GM21390 (cell line): Measurements from ENCODE around the gene BCAP31.
"Not testable (repeated sequence)": the region's sequence is repeated elsewhere in the genome, so short reads cannot be mapped to it uniquely, and the experiment has no call there.

Source experiments
- ATAC-seq: cut with Tn5 transposase; IDR thresholded peaks from one replicate; pipeline ENCODE4 v1.9.1; 2021; ENCODE audit not compliant: unreplicated experiment

The BCAP31 gene

DNA sequence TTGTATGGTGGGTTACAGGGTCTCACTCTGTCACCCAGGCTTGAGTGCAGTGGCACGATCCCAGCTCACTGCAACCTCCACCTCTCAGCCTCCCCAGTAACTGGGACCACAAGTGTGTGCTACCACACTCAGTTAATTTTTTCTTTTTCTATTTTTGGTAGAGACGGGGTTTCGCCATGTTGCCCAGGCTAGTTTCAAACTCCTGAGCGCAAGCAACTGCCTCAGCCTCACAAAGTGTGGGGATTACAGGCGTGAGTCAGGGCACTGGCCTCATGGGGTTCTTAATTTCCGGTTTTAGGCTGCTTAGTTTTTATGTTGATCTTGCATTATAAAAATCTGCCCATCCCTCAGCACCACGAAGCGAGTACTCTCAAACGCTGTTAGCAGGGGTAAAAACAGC is 6.7 kb downstream of the BCAP31 start:
- no peak for ATAC-seq

DNA sequence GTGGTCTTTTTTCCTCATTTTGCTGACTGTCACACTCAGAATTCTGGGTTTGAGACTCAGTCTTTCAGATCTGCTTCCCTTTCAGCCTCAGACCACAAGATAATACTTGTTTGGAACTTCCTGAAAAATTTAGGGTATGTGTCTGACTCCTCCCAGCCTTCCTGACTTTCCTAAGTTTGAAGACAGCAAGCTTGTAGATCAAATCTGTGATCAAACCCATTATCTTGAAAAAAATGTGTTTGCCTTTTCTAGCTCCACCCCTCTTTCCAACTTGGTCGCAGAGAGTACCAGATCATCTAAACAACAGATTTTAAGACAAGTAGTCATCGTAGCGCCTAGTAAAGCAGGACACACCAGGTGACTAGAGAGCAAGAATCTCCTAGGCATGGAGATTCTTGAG is 9.9 kb downstream of the BCAP31 start:
- no peak for ATAC-seq

DNA sequence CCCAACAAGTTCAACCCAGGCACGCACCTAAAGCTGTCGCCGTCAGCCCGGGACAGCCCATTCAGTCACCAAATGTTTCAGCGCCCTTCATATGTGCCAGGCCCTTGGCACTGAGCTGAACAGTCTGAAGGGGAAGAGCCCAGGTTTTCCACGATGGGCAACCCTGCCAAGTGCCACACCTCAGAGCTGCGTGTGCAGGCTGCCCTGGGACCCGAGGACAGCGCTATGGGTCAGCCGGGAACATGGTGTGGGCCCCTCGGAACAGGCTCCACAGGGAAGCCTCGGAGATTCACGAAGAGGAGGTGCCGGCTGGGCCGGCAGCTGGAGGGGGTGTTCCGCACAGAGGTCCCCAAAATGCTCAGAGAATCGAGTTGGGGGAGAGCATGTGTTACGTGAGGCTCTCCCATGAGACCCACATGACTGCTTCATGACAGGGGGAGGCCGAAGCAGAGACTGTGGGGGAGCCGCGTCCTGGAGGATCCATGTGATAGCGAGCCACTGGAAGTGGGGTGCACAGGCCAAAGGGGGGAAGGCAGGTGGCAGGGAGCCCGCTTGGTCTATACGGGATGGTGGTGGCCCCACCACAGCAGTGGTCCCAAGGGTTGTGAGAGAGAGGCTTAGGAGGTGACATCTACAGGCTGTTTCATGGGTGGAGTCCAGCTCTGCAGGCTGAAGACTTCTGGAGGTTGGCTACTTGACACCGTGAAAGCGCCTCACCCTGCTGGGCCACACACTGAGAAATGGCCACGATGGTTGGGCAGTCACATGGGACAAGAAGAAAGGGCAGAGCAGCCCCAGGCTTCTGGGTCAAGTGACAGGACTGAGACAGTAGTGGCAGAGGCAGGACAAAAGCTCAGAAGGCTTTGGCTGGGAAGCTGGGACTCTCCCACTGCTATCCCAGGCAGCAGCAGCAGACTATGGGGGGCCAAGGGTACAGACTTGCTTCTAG is 14.2 kb downstream of the BCAP31 start:
- no peak for ATAC-seq

DNA sequence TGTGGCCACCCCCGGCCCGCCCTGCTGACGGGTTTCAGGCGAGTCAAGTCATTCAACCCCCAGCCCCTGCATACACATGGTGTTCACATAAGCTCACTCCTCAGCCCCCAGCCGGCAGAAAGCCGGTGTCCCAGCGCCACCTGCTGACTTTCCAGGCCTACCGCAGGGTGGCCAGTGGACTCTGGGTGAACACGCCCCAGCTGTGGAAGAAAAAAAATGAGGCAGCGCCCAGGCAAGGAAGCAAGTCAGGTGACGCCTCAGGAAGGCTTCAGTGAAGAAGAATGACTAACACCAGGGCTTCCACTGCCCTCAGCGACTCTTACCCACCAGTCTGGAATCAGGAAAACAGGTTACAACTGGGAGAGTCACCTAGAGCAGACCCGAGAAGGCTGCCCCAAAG is 15.8 kb downstream of the BCAP31 start:
- ATAC-seq, result no peak

DNA sequence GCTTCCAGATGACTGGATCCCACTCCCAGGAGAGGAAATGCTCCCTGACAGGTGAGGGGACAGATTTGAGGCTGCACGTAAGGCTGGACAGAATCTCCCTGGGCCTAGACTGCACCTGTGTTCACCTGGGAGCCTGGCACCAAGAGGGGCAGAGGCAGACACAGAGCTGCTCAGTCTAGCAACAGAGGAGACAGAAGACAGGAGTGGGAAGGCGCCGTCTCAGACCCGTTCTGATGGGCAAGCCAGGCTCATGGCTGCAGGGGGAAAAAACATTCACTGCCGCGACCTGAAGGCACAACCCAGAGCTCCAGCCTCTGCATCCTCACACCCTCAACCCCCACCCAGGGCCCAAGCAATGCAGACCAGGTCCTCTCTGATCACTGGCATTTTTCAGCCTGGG is 16.8 kb downstream of the BCAP31 start:
- no peak for ATAC-seq

DNA sequence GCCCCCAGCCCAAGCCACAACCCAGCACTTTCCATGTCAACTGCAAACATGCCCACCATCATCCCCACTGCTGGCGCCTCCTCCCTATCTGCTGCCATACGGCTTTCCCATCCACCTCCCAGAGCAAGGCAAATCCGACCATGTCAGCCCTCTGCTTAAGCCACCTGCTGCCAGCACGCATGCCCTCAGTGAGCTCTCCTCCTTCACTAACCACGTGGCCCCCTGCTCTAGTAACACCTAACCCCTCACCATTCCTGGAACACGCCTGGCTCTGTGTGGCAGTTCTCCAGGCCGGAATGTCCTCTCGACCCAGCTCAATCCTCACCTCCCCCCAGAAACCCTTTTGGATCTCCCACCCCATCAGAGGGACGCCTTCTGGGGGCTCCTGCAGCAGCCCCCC is 17.4 kb downstream of the BCAP31 start:
- ATAC-seq, result no peak

DNA sequence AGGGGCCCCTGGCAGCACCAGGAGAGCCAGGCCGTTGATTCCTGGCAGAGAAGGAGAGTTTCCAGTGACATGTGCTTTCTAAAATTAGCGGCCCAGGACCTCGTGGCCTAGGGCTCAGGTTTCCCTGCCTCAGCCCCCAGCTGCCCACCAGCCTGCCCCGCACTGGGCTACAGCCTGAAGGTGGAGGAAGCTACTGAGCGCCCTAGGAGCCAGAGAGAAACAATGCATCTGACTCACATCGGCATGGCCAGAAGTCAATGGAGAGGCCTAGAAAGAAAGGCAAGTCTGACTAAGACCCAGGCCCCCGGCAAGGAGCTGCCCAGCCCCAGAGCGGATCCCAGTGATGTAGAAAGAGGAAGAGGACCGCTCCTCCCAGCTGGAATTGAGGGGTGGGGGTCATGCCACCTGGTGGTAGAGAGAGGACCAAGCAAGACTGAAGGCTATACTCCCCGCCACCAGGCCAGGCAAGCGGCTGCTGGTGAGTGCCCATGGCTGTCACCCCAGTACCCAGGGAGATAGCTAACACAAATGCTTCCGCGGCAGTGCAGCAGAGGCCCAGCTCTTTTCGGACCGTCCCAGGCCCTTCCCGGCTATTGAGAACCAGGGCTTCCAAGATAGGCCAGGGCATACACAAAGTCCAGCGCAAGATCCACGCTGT is 18.7 kb downstream of the BCAP31 start:
- not testable (repeated sequence) for ATAC-seq

DNA sequence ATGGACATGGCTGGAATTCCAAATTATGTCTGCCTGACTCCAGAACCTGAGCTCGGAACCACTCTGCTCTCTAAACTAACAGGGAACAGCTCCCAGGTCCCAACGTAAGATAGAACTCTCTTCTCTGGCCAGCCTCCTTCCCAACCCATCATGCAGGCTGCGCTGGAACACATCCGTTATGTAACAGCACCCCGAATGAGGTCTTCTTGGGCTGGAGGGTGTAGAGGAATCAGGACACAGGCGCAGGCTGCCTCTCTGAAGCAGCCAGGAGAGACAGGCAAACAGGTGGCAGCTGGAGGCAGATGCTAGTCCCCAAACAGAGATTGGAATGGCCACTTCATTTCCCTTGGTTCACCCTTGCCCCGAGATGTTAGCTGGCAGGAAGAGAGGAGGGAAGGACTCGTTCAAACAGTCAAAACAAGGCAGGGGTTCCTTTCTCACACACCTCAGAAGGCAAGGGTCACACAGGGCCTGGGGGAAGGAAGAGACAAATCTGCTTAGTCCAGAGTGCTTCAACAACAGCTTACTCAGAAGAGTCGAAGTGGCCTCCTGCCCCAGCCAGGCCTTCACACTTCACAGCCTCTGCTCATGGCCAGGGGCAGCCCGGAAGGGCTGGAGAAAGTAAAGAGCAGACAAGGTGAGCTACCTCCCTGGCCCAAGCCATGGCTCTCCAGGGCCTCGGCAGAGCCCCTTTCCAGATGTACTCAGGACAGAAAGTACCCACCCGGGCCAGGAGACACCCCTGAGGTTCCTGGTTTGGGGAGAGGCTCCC is 19.4 kb downstream of the BCAP31 start:
- ATAC-seq, result not testable (repeated sequence)

DNA sequence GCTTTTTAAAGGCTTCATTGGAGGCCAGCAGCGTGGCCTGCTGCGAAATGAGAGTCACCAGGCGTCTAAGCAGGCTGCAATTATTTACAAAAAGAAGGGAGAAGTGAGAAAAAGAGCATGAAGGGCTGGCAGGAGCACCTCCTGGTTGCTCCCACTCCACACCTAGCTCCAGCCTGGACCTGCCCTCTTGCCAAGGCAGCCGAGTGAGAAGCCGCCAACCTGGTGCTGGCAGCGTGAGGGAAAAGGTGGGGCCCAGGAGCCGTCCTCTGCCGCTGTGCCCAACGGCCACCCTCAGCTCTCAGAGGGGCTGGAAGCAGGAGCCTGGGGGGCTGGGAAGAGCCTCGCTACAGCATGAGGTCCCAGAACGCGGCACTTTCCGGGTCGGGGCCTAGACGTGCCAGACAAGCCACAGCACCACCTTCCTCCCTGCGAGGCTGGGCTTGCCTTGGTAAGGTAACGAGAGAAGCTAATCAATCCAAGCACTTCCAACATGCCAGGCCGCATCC is 20.1 kb downstream of the BCAP31 start:
- no peak for ATAC-seq

DNA sequence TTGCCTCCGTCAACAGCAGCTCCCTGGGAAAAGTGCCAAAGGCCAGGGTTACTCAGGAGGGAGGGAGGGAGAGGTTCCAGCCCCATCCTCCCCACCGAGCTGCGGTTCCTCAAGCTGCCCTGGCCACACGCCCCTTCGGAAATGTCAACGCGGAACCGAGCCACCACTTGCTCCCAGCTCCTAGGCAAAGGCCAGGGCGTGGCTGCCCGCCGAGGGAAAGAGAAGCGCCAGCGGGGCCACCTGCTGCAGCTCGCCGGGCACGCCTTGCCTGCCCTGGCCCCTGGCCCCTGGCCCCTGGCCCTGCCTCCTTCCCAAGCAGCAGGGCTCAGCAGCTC is 21.2 kb downstream of the BCAP31 start:
- no peak for ATAC-seq

DNA sequence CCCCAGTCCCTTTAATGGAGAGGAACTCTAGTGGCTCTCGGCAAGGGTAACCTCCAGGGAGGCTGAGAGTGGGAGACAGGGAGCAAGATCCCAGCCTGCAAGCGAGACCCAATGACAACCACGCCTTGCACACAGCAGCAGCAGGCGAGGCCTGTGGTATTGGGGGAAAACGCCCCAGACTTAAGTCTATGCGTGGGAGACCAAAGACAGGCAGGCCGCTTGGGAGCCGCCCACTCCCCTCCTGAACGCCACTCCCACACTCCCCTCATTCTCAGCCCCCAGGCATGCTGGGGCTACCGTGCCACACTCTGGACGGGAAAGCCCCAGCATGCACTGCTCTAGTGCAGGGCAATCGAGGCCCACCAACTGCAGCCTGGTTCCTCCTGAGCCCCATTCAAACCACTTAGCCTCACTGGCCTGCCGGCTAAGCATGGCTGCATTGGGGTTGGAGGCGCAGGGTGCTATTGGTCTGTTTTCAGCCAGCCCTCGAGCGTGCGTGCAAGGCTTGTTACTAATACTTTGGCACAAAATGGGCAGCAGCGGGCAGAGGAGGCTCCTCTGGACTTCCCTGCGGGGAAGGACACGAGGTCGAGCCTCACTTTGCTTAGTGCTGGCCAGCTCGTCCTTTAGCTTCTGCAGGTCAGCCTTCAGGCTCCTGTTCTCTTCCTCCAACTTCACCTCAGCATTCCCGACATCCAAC is 21.7 kb downstream of the BCAP31 start:
- no peak for ATAC-seq

DNA sequence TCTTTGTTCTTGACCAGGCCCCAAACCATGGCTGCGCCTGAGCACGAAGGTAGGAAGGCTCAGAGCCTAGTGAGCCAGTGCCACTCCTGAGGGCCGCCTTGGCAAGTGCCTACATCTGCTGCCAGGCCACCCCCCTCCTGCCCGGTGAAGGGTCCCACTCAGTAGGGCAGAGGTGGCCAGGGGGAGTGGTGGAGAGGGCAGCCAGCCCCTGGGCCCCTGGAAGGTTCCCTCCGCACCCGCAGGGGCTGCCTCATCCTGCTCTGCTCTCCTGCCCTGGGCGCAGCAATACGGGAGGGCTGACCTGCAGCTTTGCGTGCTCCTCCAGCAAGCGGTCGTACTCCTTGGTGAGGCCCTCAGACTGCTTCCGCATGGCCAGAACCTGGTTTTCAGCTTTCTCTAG is 22.5 kb downstream of the BCAP31 start:
- no peak for ATAC-seq

DNA sequence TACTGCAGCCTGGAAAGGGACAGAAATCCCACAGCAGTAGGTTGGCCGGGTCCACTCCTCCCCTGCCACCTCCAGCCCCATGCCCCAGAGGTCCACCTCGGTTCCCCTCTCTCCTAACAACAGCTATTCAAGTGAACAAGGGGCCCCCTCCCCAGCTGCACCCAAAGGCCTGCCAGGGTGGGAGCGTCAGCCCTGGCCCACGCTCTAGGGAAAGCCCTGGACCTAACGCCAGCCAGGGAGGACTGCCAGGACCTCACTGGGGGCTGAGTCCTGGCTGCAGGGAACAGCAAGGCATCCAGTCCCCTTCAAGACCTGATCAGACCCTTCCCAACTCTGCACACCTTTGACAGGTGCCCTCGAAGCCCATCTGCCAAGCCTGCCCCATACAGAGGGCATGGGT is 23.2 kb downstream of the BCAP31 start:
- no peak for ATAC-seq

DNA sequence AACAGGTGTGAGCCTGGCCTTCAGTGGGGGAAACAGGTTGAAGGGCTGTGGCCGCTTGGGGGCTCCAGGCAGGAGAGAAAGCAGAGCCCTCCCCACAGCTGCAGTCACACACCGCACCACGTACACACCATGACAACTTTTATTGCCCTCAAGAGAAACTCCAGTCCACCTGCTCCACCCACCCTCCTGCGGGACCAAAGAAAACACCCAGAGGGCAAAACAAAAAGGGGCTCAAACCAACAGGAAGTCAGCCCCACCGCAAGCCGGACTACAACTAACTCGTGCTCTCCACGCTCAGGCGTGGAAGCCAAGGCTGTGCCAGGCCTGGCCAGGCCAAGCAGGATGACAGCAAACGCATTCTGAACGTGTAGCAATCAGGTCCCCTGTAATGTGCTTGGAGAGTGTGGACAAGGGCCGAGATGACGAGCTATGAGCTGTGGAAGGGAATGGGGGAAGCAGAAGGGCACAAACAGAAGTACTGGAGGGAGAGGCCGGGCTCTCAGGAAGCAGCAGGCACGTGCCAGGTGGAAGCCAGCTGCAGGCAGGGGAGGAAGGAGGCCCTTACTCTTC is 23.7 kb downstream of the BCAP31 start:
- ATAC-seq, result no peak

DNA sequence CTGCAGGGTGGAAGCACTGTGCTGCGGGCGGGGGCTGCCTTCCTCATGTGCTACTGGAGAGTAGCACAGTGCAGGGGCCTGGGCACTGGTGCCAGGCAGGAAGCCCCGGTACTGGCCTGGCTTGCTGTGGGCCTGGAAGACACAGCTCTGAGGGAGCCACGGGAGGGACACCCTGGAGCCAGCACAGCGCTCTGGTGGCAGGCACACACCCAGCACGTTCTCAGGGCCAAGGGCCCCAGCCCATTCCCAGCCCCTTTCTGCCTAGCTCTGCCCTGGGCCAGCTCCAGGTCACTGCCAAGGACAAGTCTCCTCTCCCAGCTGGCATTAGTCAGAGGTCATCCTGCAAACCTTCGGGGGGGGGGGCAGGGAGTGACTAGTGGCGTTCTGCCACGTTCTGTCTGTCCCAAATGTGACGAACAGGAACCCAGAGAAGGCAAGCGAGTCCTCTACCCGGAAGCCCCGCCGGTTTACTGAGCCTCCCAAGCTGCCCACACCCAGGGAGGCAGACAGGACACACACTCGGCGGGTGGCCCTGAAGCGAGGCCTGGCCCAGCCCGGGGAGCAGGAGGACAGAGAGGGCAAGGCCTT is 24.3 kb downstream of the BCAP31 start:
- not testable (repeated sequence) for ATAC-seq

DNA sequence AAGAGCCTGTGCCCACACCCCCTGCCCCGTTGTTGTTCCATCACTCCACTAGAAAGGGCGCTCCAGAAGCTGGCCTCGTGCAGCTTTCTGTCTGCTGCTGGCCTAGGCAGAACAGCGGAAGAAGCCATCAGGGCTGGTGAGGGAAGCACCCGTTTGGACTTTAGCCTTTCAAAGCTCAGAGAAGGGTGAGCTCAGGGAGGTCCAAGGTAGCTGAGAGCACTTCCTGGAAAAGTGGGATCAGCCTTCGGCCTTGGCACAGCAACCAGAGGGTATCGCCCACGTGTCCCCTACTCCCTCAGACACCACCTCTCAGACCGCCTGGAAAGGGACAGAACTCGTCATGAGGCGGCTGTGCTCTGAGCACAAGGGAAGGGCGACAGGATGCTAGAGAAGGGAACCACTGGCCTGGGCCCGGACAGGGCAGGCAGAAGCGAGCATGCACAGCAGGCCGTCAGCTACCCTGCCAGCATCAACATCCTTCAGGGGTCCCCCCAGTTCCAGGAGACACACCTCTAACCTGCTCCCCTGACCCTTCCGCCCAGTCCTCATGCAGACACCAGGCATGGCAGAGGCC is 24.9 kb downstream of the BCAP31 start:
- not testable (repeated sequence) for ATAC-seq

DNA sequence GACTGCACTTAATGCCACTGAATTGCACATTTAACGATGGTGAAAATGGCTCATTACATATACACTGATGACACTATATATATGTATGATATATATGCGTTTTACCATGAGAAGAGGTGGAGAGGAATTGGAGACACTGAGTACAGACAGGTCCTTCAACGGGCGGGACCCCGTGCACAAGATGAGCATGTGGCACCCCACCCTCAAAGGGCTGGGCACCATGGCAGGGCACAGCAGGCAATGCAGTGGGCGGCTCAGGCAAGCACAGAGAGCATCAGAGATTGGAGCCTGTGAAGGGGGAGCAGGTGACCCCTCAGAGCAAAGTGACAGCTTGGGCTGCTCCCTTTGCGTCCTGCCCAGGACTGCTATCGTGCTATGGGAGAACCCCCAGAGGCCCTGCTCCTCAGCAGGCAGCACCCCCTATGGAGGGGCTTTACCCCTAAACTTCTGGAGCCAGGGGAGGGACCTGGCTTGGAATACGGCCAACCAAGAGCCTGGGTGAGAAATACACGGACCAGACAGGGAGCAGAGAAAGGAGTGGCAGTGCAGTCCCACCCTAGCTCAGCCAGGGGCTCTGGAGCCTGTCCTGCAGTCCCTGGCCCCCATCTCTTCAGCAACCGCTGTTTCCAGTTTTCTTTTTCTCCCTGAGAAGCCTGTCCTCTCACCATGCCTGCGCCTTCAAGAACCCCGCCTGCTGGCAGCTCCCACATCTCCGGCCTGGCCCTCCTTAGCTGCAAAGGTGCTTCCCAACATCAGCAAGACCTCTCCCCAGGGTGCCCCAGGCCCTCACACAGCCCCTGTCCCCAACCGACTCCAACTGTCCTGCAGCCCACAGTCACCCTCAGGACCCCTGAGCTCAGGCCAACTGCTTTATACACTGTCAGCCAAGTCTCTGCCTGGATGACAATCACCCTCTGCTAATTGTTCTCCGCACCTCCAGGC is 26.0 kb downstream of the BCAP31 start:
- no peak for ATAC-seq

DNA sequence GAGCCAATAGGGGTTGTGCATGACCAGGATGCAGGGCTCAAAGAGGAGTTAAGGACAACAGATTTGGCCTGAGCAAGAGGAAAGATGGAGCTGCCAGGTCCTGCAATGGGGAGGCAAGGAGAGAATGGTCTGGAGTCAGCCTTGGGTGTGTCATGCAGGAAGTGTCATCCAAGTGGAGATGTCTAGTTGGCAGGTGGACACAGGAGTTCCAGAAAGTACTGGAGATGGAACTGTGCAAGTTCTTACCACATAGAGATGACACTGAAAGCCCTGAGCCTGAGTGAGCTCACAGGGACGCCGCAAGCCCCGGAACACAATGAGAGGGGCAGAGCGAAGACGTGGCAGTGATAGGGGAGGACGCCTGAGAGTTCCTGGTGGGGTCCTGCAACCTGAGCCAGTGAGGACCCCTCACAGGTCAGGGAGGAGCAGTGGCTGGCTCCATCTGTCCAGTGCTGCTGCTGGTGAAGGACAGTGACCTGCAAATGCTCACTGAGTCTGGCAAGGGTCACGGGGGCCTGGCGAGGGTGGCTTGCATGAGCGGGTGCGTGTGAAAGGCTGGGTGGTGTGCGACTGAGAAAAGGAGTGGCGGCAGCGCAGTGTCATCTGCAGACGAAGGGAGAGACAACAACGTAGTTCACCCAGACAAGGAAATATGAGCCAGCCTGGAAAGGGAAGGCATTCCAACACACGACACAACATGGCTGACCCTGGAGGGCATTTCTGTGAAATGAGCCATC is 27.0 kb downstream of the BCAP31 start:
- ATAC-seq, result not testable (repeated sequence)
